ENCODE data around the gene TXLNG.

DNA sequence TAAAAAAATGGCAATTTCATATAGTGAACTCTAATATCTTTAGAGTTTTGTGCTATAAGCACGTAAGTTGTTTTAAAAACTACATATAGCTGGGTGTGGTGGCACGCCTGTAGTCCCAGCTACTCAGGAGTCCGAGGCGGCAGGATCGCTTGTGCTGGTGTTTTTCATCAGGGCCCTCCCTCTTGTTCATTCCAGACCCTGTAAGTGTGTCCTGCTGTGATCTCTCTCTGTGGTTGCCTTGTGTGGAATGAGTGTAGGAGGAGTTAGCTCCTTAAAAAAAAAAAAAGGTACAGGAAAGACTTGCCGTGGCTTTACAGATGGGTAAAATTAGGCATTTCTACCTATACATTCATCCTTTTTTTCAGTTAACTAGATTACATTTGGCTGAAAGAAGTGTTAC, 48.5 kb downstream of the TXLNG start:
- TF ChIP-seq CTCF (tag by site-specific recombination; IDR thresholded peaks at IDR 0.05) (no peak), YY1 (tag by site-specific recombination; IDR thresholded peaks at IDR 0.05) (no peak), ZNF629 (tag by site-specific recombination; IDR thresholded peaks at IDR 0.05) (no peak), ZNF529 (tag by site-specific recombination; IDR thresholded peaks at IDR 0.05; ENCODE audit: insufficient replicate concordance) (no peak), ZXDB (tag by site-specific recombination; IDR thresholded peaks at IDR 0.05) (no peak), ZNF350 (tag by site-specific recombination; IDR thresholded peaks at IDR 0.05) (no peak), ZNF121 (tag by site-specific recombination; IDR thresholded peaks at IDR 0.05) (no peak), ZNF155 (tag by site-specific recombination; IDR thresholded peaks at IDR 0.05) (no peak), ZIC2 (tag by site-specific recombination; IDR thresholded peaks at IDR 0.05) (0 out of 2 replicates have a peak, but pooled peaks have one; percentile 23), ZNF600 (tag by site-specific recombination; IDR thresholded peaks at IDR 0.05) (no peak), SETDB1 (IDR thresholded peaks at IDR 0.05; ENCODE audit: insufficient read length, low read length) (no peak), HOXD13 (CRISPR knock-in tag; IDR thresholded peaks at IDR 0.05; ENCODE audit: borderline replicate concordance) (no peak)
- TF ChIP-seq, protein P1, sequence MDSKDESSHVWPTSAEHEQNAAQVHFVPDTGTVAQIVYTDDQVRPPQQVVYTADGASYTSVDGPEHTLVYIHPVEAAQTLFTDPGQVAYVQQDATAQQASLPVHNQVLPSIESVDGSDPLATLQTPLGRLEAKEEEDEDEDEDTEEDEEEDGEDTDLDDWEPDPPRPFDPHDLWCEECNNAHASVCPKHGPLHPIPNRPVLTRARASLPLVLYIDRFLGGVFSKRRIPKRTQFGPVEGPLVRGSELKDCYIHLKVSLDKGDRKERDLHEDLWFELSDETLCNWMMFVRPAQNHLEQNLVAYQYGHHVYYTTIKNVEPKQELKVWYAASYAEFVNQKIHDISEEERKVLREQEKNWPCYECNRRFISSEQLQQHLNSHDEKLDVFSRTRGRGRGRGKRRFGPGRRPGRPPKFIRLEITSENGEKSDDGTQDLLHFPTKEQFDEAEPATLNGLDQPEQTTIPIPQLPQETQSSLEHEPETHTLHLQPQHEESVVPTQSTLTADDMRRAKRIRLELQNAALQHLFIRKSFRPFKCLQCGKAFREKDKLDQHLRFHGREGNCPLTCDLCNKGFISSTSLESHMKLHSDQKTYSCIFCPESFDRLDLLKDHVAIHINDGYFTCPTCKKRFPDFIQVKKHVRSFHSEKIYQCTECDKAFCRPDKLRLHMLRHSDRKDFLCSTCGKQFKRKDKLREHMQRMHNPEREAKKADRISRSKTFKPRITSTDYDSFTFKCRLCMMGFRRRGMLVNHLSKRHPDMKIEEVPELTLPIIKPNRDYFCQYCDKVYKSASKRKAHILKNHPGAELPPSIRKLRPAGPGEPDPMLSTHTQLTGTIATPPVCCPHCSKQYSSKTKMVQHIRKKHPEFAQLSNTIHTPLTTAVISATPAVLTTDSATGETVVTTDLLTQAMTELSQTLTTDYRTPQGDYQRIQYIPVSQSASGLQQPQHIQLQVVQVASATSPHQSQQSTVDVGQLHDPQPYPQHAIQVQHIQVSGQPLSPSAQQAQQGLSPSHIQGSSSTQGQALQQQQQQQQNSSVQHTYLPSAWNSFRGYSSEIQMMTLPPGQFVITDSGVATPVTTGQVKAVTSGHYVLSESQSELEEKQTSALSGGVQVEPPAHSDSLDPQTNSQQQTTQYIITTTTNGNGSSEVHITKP (tag by site-specific recombination; IDR thresholded peaks at IDR 0.05) = no peak
